Measurements from ENCODE around the gene CDH22. TPM values are rescaled to one million over a fixed set of nuclear protein-coding genes. Genes with fewer than 3 reads are reported as not detected.

Gene CDH22
- total RNA-seq, 2 donors from 2014 or later = 5.8 to 5.9 TPM

DNA sequence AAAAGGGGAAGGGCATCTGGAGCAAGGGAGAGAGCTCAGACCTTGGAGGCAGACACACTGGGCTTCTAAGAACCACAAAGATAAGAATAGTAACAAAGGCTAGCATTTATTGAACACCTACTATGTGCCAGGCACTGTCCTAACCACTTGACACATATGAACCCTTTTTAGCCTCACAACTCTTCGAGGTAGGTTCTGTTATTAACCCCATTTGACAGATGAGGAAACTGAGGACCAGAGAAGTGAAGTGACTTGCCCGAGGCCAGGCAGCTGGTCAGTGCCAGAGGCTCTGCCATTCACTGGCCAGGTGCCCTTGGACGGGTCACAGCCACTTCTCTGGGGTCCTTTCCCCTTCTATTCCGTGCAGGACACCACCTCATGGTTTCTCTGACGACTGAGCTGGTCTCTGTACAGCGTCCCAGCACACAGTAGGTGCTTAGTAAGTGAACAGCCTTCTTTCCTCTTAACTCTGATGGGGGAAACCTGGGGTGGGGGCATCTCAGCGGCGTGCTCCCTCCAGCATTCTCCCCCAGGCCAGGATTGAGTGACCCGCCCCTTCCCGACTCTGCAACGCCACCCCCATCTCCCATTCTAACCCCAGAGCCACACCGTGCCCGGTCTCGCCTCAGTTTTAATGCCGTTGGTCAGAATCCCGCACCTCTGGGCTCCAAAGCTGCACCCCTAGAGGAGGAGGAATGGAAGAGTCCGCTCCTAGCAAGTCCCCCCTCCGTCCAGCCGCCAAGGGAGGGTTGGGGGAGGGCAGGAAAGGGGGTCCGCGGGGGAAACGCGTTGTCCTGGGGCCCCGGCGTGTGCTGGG lies 134.4 kb downstream of the CDH22 start:
- intact Hi-C loops (cut with DNase I) = no loop called here
- no peak for ATAC-seq
- DNase-seq = no peak

DNA sequence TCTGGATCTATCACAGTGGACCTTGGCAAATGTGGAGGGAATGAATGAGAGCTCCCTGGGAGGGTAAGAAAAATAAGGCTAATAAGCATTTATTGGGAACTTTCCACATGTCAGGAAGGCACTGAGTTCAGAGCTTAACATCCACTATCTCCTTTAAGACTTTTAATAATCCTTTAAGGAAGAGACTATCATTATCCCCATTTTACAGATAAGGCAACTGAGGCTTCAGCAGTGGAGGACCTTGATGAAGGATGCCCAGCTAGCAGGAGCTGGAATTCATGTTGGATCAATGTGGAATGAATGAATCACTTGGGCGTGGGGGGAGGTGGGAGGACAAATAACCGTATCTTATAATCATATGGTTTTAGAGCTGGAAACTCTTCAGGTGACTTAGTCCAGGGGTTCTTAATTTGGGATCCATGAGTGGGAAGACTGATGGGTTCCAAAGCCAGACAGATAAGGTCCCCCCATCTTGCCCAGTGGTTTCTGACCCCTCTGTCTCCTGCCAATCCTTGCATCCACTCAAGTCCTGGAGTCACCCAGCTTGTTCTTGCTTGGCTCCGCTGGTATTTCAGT lies 135.2 kb downstream of the CDH22 start:
- ATAC-seq (no peak), DNase-seq (no peak)
- intact Hi-C loops (cut with DNase I) = no loop called here

DNA sequence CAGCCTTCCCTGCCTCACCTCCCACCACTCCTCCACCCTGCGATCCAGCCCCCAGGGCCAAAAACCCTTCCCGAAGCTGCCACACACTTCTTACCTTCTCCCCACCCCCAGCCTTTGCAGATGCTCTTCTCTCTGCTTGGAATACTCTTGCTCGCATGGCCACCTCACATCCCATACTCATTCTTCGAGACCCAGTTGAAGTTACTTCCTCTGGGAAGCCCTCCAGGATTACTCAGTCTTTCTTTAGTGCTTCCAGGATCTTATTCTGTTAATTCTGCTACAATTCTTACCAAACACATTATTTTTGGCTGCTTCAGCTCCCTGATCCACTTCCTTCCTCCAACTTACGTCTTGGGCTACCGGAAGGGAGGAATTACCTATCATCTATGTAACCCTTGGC lies 135.8 kb downstream of the CDH22 start:
- ATAC-seq (no peak), DNase-seq (no peak)
- intact Hi-C loops (cut with DNase I) = no loop called here

DNA sequence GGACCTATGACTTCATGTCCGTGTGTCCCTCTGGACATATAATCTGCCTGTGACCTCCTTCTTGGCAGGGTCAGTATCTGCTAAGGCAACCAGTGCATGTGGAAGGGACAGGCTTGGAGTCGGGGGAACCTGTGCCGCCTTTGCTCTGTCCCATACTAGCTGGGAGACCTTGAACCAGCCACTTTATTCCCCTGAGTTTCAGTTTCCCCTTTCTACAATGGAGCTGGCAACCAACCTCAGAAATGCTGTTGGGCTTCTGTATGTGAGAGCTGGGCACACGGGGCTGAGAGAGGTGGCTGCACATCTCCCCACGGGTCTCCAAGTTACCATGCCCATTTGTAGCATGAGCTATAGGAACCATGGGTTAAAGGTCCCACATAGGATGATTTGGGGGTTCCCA lies 136.4 kb downstream of the CDH22 start:
- intact Hi-C loops (cut with DNase I) = no loop called here
- no peak for ATAC-seq
- DNase-seq = no peak

DNA sequence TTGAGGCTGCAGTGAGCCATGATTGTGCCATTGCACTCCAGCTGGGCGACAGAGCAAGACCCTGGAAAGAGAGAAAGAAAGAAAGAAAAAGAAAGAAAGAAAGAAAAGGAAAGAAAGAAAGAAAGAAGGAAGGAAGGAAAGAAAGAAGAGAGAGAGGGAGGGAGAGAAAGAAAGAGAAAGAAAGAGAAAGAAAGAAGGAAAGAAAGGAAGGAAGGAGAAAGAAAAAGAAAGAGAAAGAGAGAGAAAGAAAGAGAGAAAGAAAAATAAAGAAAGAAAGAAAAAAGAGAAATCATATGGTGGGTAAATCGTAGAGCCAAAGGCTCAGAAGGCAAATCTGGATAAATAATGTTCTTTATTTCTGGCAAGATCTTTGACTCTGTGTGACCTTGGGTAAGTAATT lies 136.8 kb downstream of the CDH22 start:
- no peak for DNase-seq
- intact Hi-C loops (cut with DNase I) = no loop called here
- ATAC-seq = no peak

DNA sequence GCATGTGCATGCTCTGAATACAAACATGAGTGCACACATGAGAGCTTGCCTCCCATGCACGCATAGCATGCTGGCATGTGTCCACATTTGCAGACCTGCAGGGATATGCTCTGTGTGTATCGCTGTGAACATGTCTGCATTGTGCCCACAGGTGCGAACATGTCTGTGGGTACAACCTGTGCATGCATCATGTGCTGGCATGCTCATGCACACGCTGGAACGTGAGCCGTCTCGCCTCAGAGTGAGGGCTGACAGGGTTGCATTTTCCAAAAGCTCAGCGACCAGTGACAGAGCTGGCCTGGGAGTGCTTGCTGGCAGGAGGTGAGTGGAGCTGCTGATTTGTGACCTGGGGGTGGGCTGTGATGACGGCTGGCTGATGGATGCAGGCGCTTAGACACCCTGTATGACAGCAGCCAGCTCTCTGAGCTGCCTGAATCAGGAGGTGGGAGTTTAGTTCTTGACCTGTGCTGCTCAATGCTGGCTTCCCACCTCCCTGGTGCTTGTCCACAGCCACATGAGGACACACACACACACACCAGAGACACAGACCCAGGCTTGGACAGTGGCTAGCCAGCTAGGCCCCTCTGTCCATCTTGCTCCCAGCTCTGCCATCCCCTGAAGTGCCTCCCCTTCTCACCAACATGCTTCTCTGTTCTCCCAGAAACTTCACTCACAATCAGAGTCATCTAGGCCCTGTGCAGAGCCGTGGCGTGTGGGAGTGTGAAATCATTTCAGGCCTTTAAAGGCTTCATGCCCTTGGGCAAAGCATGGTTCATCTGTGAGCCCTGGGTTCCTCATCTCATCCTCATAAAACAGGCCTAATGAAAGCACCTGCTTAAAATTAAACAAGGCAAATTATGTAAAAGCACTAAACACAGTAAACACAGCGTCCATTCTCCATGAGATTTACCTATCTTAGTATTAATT lies 138.8 kb downstream of the CDH22 start:
- DNase-seq = no peak
- no peak for ATAC-seq
- intact Hi-C loops (cut with DNase I) = no loop called here

DNA sequence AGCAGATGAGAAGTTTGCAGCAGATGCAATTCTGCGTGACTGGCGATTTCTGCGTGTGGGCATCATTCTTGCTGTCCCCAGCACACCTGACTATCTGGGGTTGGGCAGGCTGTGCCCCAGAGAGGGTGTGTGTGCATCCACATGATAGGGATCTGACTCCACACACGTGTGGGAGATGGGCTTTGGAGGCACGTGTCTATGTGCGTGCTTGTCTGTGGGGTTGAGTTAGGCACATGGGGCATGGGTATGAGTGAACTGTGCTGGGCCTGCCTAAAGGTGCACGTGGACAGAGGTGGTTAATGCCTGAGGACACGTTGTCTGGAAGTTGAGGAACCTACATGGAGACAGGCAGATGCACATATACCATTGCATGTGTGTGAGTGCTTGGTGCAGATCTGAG lies 139.9 kb downstream of the CDH22 start:
- intact Hi-C loops (cut with DNase I) = no loop called here
- ATAC-seq = no peak
- no peak for DNase-seq

DNA sequence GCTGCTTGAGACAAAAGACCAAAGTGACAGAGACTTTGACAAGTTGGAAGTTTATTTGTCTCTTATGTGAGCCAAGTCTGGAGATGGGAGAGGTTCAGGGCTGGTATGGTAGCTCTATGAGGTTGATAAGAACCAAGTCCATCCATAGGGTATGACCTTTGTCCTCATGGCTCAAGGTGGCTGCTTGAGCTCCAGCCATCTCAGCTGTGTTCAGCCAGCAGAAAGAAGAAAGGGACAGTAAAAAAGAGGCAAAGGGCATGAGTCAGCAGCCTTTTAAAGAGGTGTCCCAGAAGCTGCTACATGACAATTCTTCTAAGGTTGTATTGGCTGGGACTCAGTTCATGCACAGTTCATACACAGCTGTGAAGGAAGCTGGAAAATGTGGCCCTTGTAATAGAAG lies 141.2 kb downstream of the CDH22 start:
- intact Hi-C loops (cut with DNase I) = no loop called here
- no peak for DNase-seq
- ATAC-seq = no peak

DNA sequence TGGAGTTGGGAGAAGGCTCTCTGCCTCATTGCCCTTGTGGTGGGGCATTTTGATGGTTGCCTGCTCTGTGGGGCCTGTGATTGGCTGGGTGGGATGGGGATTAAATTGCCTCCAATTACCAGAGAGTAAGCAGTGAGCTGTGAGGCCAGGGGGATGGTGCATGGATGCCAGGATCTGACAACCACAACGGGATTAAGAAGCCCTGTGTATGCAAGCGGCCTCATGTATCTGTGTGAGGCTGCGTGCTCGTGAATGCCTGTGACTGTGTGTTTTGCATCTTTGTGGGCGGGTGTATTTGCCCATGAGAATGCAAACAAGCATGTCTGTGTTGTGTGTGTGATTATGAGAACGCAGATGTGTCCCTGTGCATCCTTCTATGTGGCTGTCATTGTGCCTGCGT lies 144.0 kb downstream of the CDH22 start:
- ATAC-seq (no peak), DNase-seq (no peak)
- intact Hi-C loops (cut with DNase I) = no loop called here

DNA sequence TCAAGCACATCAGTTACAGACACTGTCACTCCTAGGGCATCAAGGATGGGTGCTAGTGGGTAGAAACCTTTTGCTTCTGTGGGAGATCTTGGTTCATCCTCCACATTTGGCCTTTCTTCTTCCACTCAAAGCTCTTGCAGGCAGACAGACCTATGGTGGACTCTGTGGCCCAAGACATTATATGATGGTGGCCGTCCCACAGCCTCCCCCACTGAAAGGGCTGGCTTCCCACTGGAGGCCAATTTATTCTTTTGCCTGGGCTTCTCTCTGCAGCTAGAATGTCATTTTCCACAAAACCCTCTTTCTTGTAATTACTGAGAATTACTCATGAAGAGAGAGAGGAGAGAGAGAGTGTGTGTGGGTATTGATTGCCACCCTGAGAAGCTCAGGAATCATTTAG lies 146.4 kb downstream of the CDH22 start:
- ATAC-seq (no peak), DNase-seq (no peak)
- intact Hi-C loops (cut with DNase I) = no loop called here

DNA sequence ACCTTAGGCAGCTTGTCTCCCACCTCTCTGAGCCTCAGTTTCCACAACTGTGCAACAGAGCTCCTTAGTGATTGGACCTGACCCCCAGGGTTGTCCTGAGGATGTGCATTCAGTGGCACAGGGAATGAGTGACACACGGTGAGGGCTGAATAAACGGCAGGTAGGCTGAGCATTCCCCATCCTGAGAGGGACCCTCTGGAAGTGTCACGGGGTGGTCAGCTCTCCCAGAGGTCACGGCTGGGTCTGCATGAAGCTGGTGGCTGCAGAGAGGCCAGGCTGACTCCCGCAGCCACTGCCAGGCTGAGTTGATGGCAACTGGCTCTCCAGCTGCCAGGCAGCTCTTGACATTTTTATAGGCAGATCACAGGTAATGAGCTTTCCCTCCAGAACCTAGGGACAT lies 147.6 kb downstream of the CDH22 start:
- intact Hi-C loops (cut with DNase I) = no loop called here
- DNase-seq (no peak), ATAC-seq (no peak)

DNA sequence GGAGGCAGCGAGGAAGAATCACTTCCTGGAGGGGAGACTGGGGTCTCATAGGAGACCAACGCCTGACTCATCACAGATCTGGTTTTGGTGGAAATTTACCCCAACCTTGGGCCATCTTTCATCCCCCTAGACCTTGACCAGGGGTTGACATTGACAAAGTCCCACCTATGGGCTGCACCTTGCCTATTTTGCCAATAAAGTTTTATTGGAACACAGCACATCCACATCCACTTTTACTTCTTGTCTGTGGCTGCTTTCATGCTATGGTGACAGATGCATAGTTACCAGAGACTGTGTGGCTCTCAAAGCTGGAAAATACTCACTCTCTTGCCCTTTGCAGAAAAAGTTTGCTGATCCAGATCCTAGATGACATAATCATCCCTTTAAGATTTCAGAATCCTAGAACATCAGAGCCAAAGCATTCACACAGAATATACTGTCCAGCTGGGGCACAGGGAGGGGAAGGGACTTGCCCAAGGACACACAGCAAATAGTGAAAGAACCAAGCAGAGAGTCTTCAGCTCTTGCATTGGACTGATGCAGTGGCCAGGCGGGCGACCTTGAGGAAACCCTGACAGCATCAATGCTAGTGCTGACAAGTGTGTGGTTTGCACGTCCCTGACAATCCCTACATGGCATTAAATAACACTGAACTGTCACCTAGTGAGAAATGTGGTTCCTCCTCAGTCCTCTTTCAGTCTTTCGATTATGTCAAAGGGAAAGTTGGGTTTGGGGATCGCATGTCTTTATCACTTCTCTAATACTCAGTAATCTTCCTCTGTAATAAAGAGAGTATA lies 149.0 kb downstream of the CDH22 start:
- ATAC-seq (no peak), DNase-seq (no peak)
- intact Hi-C loops (cut with DNase I) = no loop called here

DNA sequence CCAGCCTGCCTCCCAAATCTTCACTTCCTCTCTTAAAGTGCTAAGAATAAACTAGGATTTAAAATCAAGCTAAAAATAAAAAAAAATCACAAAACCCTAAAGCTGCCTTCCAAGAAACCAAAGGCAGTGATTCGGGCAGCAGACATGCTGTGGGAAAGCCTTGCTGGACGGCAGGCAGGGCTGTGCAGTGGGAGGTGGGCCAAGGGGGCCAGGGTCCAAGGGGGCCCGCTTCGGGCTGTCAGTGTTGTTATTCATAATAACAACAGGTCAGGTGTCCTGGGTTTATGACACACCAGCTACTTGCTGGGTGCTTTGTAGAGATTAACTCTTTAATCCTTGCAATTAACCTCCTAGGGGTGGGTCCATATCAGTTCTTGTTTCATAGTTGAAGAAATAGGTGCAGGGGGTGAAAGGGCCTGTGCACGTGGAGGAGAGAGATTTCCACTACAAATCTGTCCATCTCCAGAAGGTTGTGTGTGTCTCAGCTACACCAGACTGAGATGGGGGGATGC lies 149.8 kb downstream of the CDH22 start:
- ATAC-seq (no peak), DNase-seq (no peak)
- intact Hi-C loops (cut with DNase I) = no loop called here

DNA sequence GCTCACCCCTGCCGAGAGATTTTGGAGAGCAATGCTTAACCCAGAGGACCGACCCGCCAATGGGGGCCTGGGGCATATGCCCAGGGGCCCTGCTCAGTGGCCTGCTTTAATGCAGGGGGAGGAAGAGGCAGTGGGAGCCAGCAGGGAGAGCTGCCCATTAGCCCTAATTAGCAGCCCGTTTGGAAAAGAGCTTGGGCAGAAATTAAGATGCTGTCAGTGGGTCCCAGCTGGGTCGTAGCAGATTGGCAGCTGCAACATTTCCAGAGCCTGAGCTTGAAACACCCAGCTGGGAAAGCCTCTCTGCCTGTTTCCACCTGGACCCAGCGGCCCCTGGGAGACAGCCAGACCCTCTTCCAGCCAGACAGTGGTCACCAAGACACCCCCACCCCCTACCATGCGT lies 150.7 kb downstream of the CDH22 start:
- intact Hi-C loops (cut with DNase I) = no loop called here
- DNase-seq = no peak
- no peak for ATAC-seq

DNA sequence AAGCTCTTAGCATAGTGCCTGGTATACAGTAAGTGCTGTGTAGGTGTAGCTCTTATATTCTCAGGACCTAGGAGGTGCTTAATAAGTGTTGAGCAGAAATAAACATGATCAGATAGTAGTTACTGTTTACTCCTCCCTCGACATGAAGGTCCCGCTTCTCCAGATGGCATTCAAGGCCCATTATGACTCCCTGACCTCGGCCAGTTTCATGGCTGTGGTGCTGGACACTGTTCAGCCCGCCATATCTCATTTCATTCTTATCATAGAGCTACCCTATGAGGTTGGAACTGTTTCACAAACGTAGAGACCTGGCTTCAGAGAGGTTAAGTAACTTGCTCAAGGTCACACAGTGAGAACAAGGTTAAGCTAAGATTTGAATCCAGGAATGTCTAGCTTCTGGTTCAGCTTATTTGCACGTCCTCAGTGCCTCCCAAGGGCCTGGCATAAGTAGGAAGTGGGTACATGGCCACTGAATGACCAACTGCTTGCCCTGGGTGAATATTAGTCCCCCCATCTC lies 151.2 kb downstream of the CDH22 start:
- intact Hi-C loops (cut with DNase I) = no loop called here
- ATAC-seq (no peak), DNase-seq (no peak)

DNA sequence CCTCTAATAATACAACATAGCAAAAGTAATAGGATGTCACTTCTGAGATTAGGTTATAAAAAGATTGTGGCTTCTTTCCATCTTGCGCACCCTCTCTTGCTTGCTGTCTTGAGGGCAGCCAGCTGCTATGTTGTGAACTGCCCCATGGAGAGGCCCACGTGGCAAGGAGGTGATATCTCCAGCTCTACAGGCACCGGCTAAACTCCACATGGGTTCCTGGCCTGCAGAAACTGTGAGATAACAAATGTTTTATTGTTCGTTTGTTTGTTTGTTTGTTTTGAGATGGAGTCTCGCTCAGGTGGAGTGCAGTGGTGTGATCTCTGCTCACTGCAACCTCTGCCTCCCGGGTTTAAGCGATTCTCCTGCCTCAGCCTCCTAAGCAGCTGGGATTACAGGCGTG lies 152.2 kb downstream of the CDH22 start:
- intact Hi-C loops (cut with DNase I) = no loop called here
- ATAC-seq = no peak

DNA sequence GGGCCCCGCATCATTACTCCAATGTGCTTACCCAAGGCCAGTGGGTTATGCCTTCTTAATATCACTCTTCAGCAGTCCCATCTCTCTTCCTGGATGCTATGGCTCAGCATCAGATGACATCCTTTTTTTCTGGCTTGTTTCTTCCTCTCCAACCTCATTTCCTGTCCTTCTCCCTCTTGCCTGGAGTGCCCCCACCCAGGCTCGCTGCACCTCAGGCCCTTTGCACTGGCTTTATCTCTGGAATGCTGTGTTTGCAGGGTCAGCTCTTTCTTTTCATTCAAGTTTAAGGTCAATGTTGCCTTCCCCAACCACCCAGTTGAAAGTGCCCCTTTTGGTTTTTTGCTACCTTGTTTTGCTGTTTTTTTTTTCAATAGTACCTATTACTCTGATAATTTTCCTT lies 153.5 kb downstream of the CDH22 start:
- intact Hi-C loops (cut with DNase I) = no loop called here
- DNase-seq (no peak), ATAC-seq (no peak)

More for the DNA sequence above, 152.2 kb downstream of the CDH22 start:
- no peak for DNase-seq

DNA sequence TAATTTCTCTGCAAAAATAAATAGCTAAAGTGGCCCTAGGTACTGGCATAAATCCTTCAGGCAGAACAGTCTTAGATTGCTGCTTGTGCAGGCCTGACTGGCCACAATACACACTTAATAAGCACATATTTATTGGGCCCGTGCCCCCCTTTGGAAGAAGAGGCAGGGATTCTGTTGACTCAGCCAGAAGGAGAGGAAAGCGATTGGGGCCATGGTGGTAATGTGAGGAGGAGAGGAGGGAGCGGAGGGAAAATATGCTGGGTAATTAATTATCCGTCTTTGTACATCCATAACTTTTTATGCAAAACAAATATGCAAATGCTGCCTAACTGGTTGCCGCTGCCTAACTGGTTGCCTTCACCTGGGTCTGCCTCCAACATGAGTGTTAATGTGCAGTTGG lies 154.0 kb downstream of the CDH22 start:
- intact Hi-C loops (cut with DNase I) = no loop called here
- no peak for DNase-seq
- ATAC-seq = no peak
